ENCODE data around the gene ADRA1B.

The ADRA1B gene

DNA sequence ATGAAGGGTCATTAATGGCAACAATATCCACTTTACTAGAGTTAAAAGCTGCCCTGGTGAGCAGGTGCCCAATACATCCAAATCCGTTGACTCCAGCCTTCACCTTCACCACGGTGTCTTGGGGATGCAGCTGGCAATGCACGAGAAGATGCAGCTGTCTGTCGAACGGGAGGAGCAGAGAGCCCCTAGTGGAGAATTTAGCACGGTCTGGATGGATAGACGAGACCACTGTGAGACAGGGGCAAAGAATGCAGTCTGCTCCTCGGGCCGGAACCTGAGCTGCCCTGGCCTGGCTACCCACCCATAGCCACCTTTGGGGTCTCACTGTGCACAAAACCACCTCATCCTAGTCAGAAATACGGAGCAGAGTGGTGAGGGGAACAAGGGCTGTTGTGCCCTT lies 35.1 kb downstream of the ADRA1B start:
- H3K4me3 ChIP-seq (ENCODE audit: low read length) = no peak overlapping the region
- TF ChIP-seq, protein P1, sequence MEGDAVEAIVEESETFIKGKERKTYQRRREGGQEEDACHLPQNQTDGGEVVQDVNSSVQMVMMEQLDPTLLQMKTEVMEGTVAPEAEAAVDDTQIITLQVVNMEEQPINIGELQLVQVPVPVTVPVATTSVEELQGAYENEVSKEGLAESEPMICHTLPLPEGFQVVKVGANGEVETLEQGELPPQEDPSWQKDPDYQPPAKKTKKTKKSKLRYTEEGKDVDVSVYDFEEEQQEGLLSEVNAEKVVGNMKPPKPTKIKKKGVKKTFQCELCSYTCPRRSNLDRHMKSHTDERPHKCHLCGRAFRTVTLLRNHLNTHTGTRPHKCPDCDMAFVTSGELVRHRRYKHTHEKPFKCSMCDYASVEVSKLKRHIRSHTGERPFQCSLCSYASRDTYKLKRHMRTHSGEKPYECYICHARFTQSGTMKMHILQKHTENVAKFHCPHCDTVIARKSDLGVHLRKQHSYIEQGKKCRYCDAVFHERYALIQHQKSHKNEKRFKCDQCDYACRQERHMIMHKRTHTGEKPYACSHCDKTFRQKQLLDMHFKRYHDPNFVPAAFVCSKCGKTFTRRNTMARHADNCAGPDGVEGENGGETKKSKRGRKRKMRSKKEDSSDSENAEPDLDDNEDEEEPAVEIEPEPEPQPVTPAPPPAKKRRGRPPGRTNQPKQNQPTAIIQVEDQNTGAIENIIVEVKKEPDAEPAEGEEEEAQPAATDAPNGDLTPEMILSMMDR (IDR thresholded peaks at IDR 0.05; ENCODE audit: insufficient read depth, low read depth, low read length, missing control alignments) = peak; percentile 21
- DNase-seq (ENCODE audit: low read depth) = no peak

DNA sequence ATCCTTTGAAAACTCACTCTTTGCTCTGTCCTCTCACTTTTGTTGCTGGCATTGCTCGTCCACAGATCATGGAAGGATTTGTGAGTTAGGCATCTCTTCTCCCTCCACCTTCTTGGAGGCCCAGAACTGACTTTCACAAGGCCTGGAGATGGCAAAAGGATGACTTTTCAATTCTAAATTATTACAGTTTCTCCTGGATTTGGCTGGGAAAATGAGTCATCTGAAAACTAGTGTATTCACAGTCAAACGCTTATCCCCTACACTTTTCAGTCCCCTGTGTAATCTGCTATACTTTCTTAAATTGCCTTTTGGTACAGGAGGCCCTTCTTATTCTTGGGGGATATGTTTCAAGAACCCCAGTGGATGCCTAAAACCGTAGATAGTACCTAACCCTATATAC lies 35.6 kb downstream of the ADRA1B start:
- TF ChIP-seq, protein P1 (IDR thresholded peaks at IDR 0.05; ENCODE audit: insufficient read depth, low read depth, low read length, missing control alignments) = no peak
- H3K4me3 ChIP-seq (ENCODE audit: low read length) = no peak overlapping the region
- no peak for DNase-seq (ENCODE audit: low read depth)

DNA sequence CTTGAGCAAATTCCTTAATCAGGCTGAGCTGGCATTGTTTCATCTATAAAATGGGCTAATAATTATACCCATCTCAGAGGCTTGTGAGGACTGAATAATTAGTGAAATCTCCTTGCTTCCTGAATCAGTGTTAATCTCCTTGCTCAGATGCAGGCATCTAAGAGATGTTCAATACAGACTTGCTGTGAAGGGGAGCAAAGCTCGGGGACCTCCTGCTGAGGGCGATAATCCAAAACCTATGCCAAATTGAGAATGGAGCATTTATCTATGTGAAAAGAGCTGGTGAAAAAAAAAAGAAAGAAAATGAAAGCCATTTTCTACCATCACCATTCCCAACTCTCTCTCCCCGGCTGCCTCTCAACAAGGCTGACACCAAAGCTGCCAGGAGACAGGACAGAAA lies 37.3 kb downstream of the ADRA1B start:
- no peak overlapping the region for H3K4me3 ChIP-seq (ENCODE audit: low read length)
- no peak for DNase-seq (ENCODE audit: low read depth)
- TF ChIP-seq, protein P1 (IDR thresholded peaks at IDR 0.05; ENCODE audit: insufficient read depth, low read depth, low read length, missing control alignments) = no peak

DNA sequence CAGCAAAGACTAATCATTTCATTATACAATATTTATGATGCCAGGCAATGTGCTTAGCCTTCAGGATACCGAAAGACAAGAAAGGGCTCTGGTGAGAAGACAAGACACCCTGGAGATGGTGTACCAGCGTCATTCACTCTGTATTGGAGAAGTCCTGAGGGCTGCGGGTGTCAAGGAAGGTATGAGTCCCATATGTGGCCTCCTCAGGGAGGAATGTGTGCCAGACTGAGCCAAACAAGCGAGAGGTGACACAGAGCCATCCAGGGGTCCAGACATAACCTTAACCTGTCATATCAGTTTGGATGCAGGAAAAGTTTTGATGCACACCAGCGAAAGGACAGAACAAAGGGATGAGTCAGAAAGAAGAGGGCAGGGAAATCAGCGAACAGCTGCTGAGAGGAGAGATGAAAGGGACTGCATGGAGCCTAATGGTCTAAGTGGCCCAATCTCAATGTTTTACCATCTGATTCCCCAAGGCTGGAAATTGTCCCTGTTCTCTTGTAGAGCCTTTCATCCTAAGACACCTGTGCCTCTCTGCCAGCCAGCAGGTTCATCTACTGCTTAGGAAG lies 38.9 kb downstream of the ADRA1B start:
- TF ChIP-seq, protein P1 (IDR thresholded peaks at IDR 0.05; ENCODE audit: insufficient read depth, low read depth, low read length, missing control alignments) = no peak
- no peak for DNase-seq (ENCODE audit: low read depth)
- H3K4me3 ChIP-seq (ENCODE audit: low read length) = no peak overlapping the region

DNA sequence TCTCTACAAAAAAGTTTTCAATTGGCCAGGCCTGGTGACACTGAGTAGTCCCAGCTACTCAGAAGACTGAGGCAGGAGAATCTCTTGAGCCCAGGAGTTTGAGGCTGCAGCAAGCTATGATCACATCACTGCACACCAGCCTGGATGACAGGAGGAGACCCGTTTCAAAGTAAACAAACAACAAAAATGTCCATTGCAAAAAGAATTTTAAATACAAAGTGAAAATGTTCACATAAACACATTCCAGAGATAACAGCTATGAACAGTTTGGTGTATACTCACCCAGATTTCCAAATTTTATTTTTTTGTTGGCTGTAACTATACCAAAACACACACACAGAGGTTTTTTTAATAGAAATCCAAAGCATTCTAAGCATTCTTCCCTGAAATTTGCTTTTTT lies 39.8 kb downstream of the ADRA1B start:
- TF ChIP-seq, protein P1 (IDR thresholded peaks at IDR 0.05; ENCODE audit: insufficient read depth, low read depth, low read length, missing control alignments) = no peak
- no peak overlapping the region for H3K4me3 ChIP-seq (ENCODE audit: low read length)
- no peak for DNase-seq (ENCODE audit: low read depth)

DNA sequence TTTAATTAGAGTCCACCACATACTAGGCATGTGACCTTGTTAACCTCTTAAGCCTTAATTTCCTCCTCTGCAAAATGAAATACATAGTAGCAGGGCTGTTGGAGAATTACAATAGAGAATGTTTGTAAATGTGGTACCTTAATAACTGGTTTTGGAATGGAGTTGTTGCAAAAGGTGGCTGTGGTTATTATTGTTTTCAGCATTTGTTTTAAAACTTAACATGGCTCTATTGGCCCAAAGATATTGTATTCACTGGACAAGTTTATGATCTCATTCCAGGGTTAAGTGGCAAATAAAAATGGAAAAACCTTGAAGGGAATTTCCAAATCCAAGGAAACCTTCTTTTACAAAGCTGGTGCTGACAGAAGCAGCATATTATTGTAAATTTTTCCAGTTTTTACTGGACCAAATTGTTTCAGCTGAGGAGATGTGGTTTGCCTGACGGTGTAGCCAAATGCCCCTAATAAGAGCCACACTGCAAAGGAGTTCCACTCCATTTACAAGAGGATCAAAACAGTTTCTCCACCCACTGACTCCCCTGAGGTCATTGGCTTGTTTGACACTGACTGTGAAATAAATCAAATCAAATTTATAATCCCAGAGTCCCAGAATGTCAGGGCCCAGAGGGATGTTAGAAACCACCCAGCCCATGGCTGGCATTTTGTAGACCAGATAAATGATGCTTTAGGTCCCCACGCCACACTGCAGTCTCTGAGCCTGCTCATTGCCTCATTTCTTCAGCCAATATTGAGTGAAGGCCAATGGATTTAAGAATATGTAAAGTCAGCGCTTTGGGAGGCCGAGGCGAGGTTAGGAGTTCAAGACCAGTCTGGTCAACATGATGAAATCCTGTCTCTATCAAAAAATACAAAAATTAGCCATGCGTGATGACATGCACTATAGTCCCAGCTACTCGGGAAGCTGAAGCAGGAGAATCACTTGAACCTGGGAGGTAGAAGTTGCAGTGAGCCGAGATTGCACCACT lies 45.2 kb downstream of the ADRA1B start:
- no peak overlapping the region for H3K4me3 ChIP-seq (ENCODE audit: low read length)
- DNase-seq (ENCODE audit: low read depth) = no peak
- TF ChIP-seq, protein P1 (IDR thresholded peaks at IDR 0.05; ENCODE audit: insufficient read depth, low read depth, low read length, missing control alignments) = no peak

All from epithelial cell of esophagus (primary cell).